SK-N-SH (cell line): ENCODE results near the gene UBE2K. TPM values are rescaled to one million over a fixed set of nuclear protein-coding genes. Genes with fewer than 3 reads are reported as not detected.

Experiments used
- CTCF ChIA-PET: fragments of 300-600, 350-600 bp; formaldehyde crosslinking; extraction: SDS; loops from one replicate; lab custom pipeline; 2021; lab: Yijun Ruan, JAX
- POLR2A ChIA-PET: fragments of 350-600 bp; sonication (Branson Sonifier 250); formaldehyde crosslinking; extraction: SDS; loops from one replicate; lab custom pipeline; 2020; ENCODE audit warnings: antibody characterized with exemption, inconsistent platforms; lab: Yijun Ruan, JAX
- DNase-seq: peaks from one replicate; pipeline ENCODE4 v3.0.0; 2012
- H2AFZ ChIP-seq: fragments of 200-600 bp; sonication (generic); 2 replicates; pipeline ENCODE4 v1.8.1; 2016; ENCODE audit warnings: antibody characterized with exemption, mild to moderate bottlenecking, low read depth
- H3F3A ChIP-seq: fragments of 200-600 bp; sonication (generic); replicated peaks from 2 replicates; pipeline ENCODE3; 2016; ENCODE audit warnings: antibody characterized with exemption, mild to moderate bottlenecking; ENCODE audit not compliant: insufficient read depth
- H3K27ac ChIP-seq, 2 experiments: fragments of 200-500 bp in 1 of 2; fragments of 200-600 bp in 1 of 2; sonication (Bioruptor generic) in 1 of 2; sonication (generic), shearing (Covaris generic) in 1 of 2; 2 replicates each; pipeline versions ENCODE4 v1.5.1 to v1.6.1; 2014 to 2016; ENCODE audit warnings: low read depth in 2 of 2, inconsistent platforms in 1 of 2, low read length in 1 of 2, mild to moderate bottlenecking in 1 of 2, mixed read lengths in 1 of 2
- H3K27me3 ChIP-seq: fragments of 200-600 bp; sonication (generic), shearing (Covaris generic); 2 replicates; pipeline ENCODE4 v1.6.1; 2016; ENCODE audit warnings: mixed run types; ENCODE audit not compliant: insufficient read depth
- H3K36me3 ChIP-seq, 2 experiments: fragments of 200-500 bp in 1 of 2; fragments of 200-600 bp in 1 of 2; sonication (Bioruptor generic) in 1 of 2; sonication (generic) in 1 of 2; replicated peaks in 1 of 2; 2 replicates each; pipeline versions ENCODE3 to v1.5.1; 2014 to 2016; ENCODE audit warnings: low read length in 1 of 2, mild to moderate bottlenecking in 1 of 2; ENCODE audit not compliant: insufficient read depth in 2 of 2, control insufficient read depth in 1 of 2
- H3K4me1 ChIP-seq, 2 experiments: fragments of 200-500 bp in 1 of 2; fragments of 200-600 bp in 1 of 2; sonication (Bioruptor generic) in 1 of 2; sonication (generic), shearing (Covaris generic) in 1 of 2; 2 replicates each; pipeline versions ENCODE4 v1.5.1 to v1.6.1; 2014 to 2016; ENCODE audit warnings: low read depth in 1 of 2, low read length in 1 of 2, mixed run types in 1 of 2; ENCODE audit not compliant: insufficient read depth in 2 of 2, control insufficient read depth in 1 of 2
- H3K4me2 ChIP-seq: fragments of 200-600 bp; sonication (generic), shearing (Covaris generic); 2 replicates; pipeline ENCODE4 v1.6.1; 2017; ENCODE audit warnings: mixed run types
- H3K4me3 ChIP-seq, 2 experiments: fragments of 200-500 bp in 1 of 2; fragments of 200-600 bp in 1 of 2; sonication (Bioruptor generic) in 1 of 2; sonication (generic), shearing (Covaris generic) in 1 of 2; 2 replicates each; pipeline versions ENCODE4 v1.5.1 to v1.8.1; 2014 to 2016; ENCODE audit warnings: low read depth in 2 of 2, inconsistent platforms in 1 of 2, low read length in 1 of 2, mild to moderate bottlenecking in 1 of 2, mixed read lengths in 1 of 2, moderate library complexity in 1 of 2
- H3K79me2 ChIP-seq: fragments of 200-600 bp; sonication (generic); 2 replicates; pipeline ENCODE4 v1.8.1; 2017; ENCODE audit warnings: mild to moderate bottlenecking; ENCODE audit not compliant: insufficient read depth
- H3K9ac ChIP-seq: fragments of 200-600 bp; sonication (generic); 2 replicates; pipeline ENCODE4 v1.6.1; 2017; ENCODE audit warnings: mixed run types
- H3K9me2 ChIP-seq: fragments of 200-600 bp; sonication (generic); 2 replicates; pipeline ENCODE4 v1.6.1; 2017; ENCODE audit warnings: mixed run types
- H3K9me3 ChIP-seq: fragments of 200-600 bp; sonication (generic); 2 replicates; pipeline ENCODE4 v1.6.1; 2017; ENCODE audit warnings: mixed run types, mild to moderate bottlenecking, moderate library complexity
- H4K20me1 ChIP-seq: fragments of 200-600 bp; sonication (generic); 2 replicates; pipeline ENCODE4 v1.6.1; 2017; ENCODE audit warnings: mild to moderate bottlenecking, mixed run types; ENCODE audit not compliant: insufficient read depth
- CHD2 ChIP-seq: fragments of 150-350 bp; IDR thresholded peaks from 2 replicates; pipeline ENCODE4 v1.6.1; 2018; ENCODE audit warnings: low read length; ENCODE audit not compliant: partially characterized antibody
- CTCF ChIP-seq: fragments of 200-600 bp; sonication (generic); IDR thresholded peaks from 2 replicates; pipeline ENCODE4 v1.6.1; 2017; ENCODE audit warnings: antibody characterized with exemption, mild to moderate bottlenecking, moderate library complexity
- ELF1 ChIP-seq: IDR thresholded peaks from 2 replicates; pipeline ENCODE4 v1.4.0; 2012
- EP300 ChIP-seq, 2 experiments: IDR thresholded peaks; 2 replicates each; pipeline versions ENCODE4 v1.4.0 to v1.6.1; 2012; ENCODE audit warnings: borderline replicate concordance in 1 of 2, low read depth in 1 of 2, low read length in 1 of 2
- EZH2phosphoT487 ChIP-seq: fragments of 200-600 bp; sonication (generic); IDR thresholded peaks from 2 replicates; pipeline ENCODE4 v1.6.1; 2017; ENCODE audit warnings: low read depth, mixed run types, mild to moderate bottlenecking, antibody characterized with exemption, moderate library complexity, borderline replicate concordance
- FOSL2 ChIP-seq: IDR thresholded peaks from 2 replicates; pipeline ENCODE4 v1.4.0; 2012; ENCODE audit warnings: low read depth, mild to moderate bottlenecking, moderate library complexity, borderline replicate concordance
- FOXJ3 ChIP-seq: sonication (generic); formaldehyde crosslinking; IDR thresholded peaks from 2 replicates; pipeline ENCODE4 v1.5.1; 2020; ENCODE audit warnings: mild to moderate bottlenecking, missing genetic modification reagents
- FOXM1 ChIP-seq: IDR thresholded peaks from 2 replicates; pipeline ENCODE4 v1.4.0; 2012; ENCODE audit warnings: low read depth, mild to moderate bottlenecking
- GABPA ChIP-seq: IDR thresholded peaks from 2 replicates; pipeline ENCODE4 v1.4.0; 2012; ENCODE audit warnings: low read depth, mild to moderate bottlenecking
- GATA2 ChIP-seq: sonication (generic); formaldehyde crosslinking; IDR thresholded peaks from 2 replicates; pipeline ENCODE4 v1.5.0; 2020; ENCODE audit warnings: mild to moderate bottlenecking, missing genetic modification reagents
- JUND ChIP-seq: IDR thresholded peaks from 2 replicates; pipeline ENCODE4 v1.4.0; 2012
- MAX ChIP-seq: IDR thresholded peaks from 2 replicates; pipeline ENCODE4 v1.4.0; 2012; ENCODE audit warnings: low read depth
- MEF2A ChIP-seq: IDR thresholded peaks from 2 replicates; pipeline ENCODE4 v1.4.0; 2012; ENCODE audit warnings: low read depth, borderline replicate concordance
- MXI1 ChIP-seq: IDR thresholded peaks from 2 replicates; pipeline ENCODE4 v1.6.1; 2012; ENCODE audit warnings: mild to moderate bottlenecking, low read depth, low read length, improper control_type of control experiment
- NFIC ChIP-seq: IDR thresholded peaks from 2 replicates; pipeline ENCODE4 v1.4.0; 2012; ENCODE audit warnings: borderline replicate concordance
- PBX3 ChIP-seq: IDR thresholded peaks from 2 replicates; pipeline ENCODE4; 2012
- POLR2AphosphoS5 ChIP-seq: IDR thresholded peaks from 2 replicates; pipeline ENCODE4 v1.6.1; 2012; ENCODE audit warnings: low read depth, low read length
- RAD21 ChIP-seq: IDR thresholded peaks from 2 replicates; pipeline ENCODE4 v1.6.1; 2012; ENCODE audit warnings: mild to moderate bottlenecking, low read length
- RCOR1 ChIP-seq: fragments of 150-350 bp; IDR thresholded peaks from 2 replicates; pipeline ENCODE4 v1.6.1; 2017; ENCODE audit warnings: antibody characterized with exemption, low read length
- RFX5 ChIP-seq: IDR thresholded peaks from 2 replicates; pipeline ENCODE4 v1.6.1; 2012; ENCODE audit warnings: mild to moderate bottlenecking, improper control_type of control experiment, low read length
- RXRA ChIP-seq: IDR thresholded peaks from 2 replicates; pipeline ENCODE4 v1.4.0; 2012; ENCODE audit warnings: low read depth, mild to moderate bottlenecking, borderline replicate concordance
- SIN3A ChIP-seq: IDR thresholded peaks from 2 replicates; pipeline ENCODE4 v1.6.1; 2012; ENCODE audit warnings: low read depth, mild to moderate bottlenecking, low read length, moderate library complexity, borderline replicate concordance
- SMC3 ChIP-seq: IDR thresholded peaks from 2 replicates; pipeline ENCODE4 v1.6.1; 2012; ENCODE audit warnings: low read depth, low read length, improper control_type of control experiment
- TAF1 ChIP-seq: IDR thresholded peaks from 2 replicates; pipeline ENCODE4 v1.6.1; 2012; ENCODE audit warnings: low read depth, mild to moderate bottlenecking, low read length, moderate library complexity, borderline replicate concordance
- TCF12 ChIP-seq: IDR thresholded peaks from 2 replicates; pipeline ENCODE4 v1.4.0; 2012
- TEAD4 ChIP-seq: IDR thresholded peaks from 2 replicates; pipeline ENCODE4 v1.4.0; 2012; ENCODE audit warnings: mild to moderate bottlenecking, borderline replicate concordance; ENCODE audit not compliant: insufficient read depth
- USF1 ChIP-seq: IDR thresholded peaks from 2 replicates; pipeline ENCODE4 v1.4.0; 2012; ENCODE audit warnings: low read depth, borderline replicate concordance
- USF2 ChIP-seq: fragments of 150-350 bp; IDR thresholded peaks from 2 replicates; pipeline ENCODE4 v1.6.1; 2017; ENCODE audit warnings: antibody characterized with exemption, low read length, low read depth, borderline replicate concordance
- YY1 ChIP-seq: IDR thresholded peaks from 2 replicates; pipeline ENCODE4 v1.4.0; 2012; ENCODE audit warnings: low read depth, mild to moderate bottlenecking
- ZBTB33 ChIP-seq: IDR thresholded peaks from 2 replicates; pipeline ENCODE4 v1.4.0; 2012; ENCODE audit warnings: low read depth, borderline replicate concordance
- whole genome bisulfite sequencing: methylation state at CpG from one replicate; pipeline ENCODE4 v1.1.6; 2017; ENCODE audit warnings: low lambda C conversion rate; 5-methylcytosine and 5-hydroxymethylcytosine counted together
- polyA plus RNA-seq, 3 experiments: library from polyadenylated mRNA; depleted of rRNA; stranded (reverse); fragments of >200 nt; gene quantifications; 2 replicates each; pipeline ENCODE4 v1.2.3, GENCODE V29; 2012

Gene UBE2K
- polyA plus RNA-seq, 1 of the 3 experiments (the other 2 are of a cell fraction) = 102 TPM

GRCh38 chr4:39706334-39706733 lies 8.4 kb downstream of the UBE2K start:
- CTCF ChIA-PET = no interaction called here
- Histone ChIP-seq H3K79me2 (peaks cover 100% of the 10 kb centered on the region), H3K27ac (peak overlapping the region in 1 of 2 experiments; percentile 84; a peak in 2 of 4 replicates), H3K4me3 (no peak overlapping the region), H4K20me1 (peaks cover 87% of the 10 kb centered on the region), H3K4me1 (peaks cover 0 to 19% of the 10 kb centered on the region in 2 experiments; a peak in 3 of 4 replicates), H3K4me2 (0 out of 2 replicates have a peak overlapping the region, but pooled peaks have one; percentile 29), H3K9ac (no peak overlapping the region; the same call in 1 of the 2 replicates), H3K9me2 (no peaks in the 10 kb centered on the region), H2AFZ (no peak overlapping the region), H3F3A (peaks cover 28% of the 10 kb centered on the region), H3K27me3 (no peaks in the 10 kb centered on the region), H3K36me3 (peaks cover 0 to 30% of the 10 kb centered on the region in 2 experiments), H3K9me3 (no peaks in the 10 kb centered on the region)
- 65% methylated on average over 6 of the region's 6 CpGs for WGBS
- no peak for DNase-seq
- POLR2A ChIA-PET = interaction anchor here (0.5 kb wide), 1 partner anchor 27 kb away, joined by 3 read pairs; no protein-coding TSS in a partner anchor
- TF ChIP-seq RCOR1 (no peak), CTCF (no peak), GABPA (no peak), MXI1 (0 out of 2 replicates have a peak, but pooled peaks have one; percentile 42), EZH2phosphoT487 (no peak), GATA2 (CRISPR knock-in tag) (no peak), SMC3 (no peak), TEAD4 (peak; percentile 44; the same call in 1 of the 2 replicates), FOXJ3 (no peak), PBX3 (peak; percentile 6; the same call in 1 of the 2 replicates), EP300 (IDR thresholded peaks at IDR 0.05; ENCODE audit: borderline replicate concordance in 1 of 2, low read depth in 1 of 2, low read length in 1 of 2) (no peak; a peak in 1 of 4 replicates), RXRA (no peak), ZBTB33 (no peak), USF1 (no peak), FOSL2 (peak; percentile 53), ELF1 (no peak), MEF2A (no peak), JUND (0 out of 2 replicates have a peak, but pooled peaks have one; percentile 20), TCF12 (peak; percentile 57), USF2 (no peak), RFX5 (no peak), FOXM1 (no peak), CHD2 (no peak), YY1 (no peak), TAF1 (no peak), SIN3A (no peak), MAX (no peak), NFIC (peak; percentile 86), RAD21 (no peak), POLR2AphosphoS5 (no peak)
